ENCODE results near the gene RGS9. TPM values are rescaled to one million over a fixed set of nuclear protein-coding genes. Genes with fewer than 3 reads are reported as not detected.

Gene RGS9
- total and polyA plus RNA-seq, 10 of the 15 experiments (the other 5 are each of a cell fraction or from before 2014, with no cell fraction given): 1.1 to 10.6 (median 5.6) TPM

- H3K4me1 ChIP-seq (ENCODE audit: control insufficient read depth, insufficient read depth, low read length): peaks cover 20% of the 10 kb centered on the region
- H2AFZ ChIP-seq (ENCODE audit: control insufficient read depth, low read depth, low read length): peak overlapping the region; percentile 42; the same call in 1 of the 2 replicates
- POLR2A ChIA-PET: no interaction called here
- H3K9me3 ChIP-seq (replicated peaks; ENCODE audit: control insufficient read depth, insufficient read depth, low read length): no peaks in the 10 kb centered on the region; the same call in 2 of the 3 replicates
- no peak overlapping the region for H3K9ac ChIP-seq (ENCODE audit: control insufficient read depth, insufficient read depth, low read length)
- in situ Hi-C loops (cut with MboI): no loop called here
- FAIRE-seq: no peak
- RAD21 ChIA-PET (ENCODE audit: unreplicated experiment): no interaction called here
- H3K27me3 ChIP-seq (replicated peaks in 1 of 2; ENCODE audit: control insufficient read depth in 2 of 2, insufficient read depth in 2 of 2, low read length in 1 of 2): no peaks in the 10 kb centered on the region
- TF ChIP-seq RUNX3 (IDR thresholded peaks at IDR 0.05; ENCODE audit: low read length) (peak; percentile 46; the same call in 1 of the 2 replicates), NFIC (IDR thresholded peaks at IDR 0.05; ENCODE audit: low read depth, low read length) (0 out of 2 replicates have a peak, but pooled peaks have one; percentile 6), SIN3A (IDR thresholded peaks at IDR 0.05; ENCODE audit: low read depth, low read length) (no peak), POLR2AphosphoS5 (IDR thresholded peaks at IDR 0.05; ENCODE audit: low read length) (no peak)
- intact Hi-C loops (cut with micrococcal nuclease; ENCODE audit: unreplicated experiment): loop anchor here (5.0 kb wide), 2 partner anchors 76 to 144 kb away; no protein-coding TSS in a partner anchor
- no TSS peak for BruUV-seq (replicated peaks)
- SMC1A ChIA-PET (ENCODE audit: uncharacterized antibody, unreplicated experiment): no interaction called here
- CTCF ChIA-PET: interaction anchor here (1.0 kb wide), 1 partner anchor 156 kb away, joined by 4 read pairs; no protein-coding TSS in a partner anchor
- no peaks in the 10 kb centered on the region for H3K36me3 ChIP-seq (ENCODE audit: control insufficient read depth in 2 of 2, insufficient read depth in 2 of 2, low read length in 1 of 2)
- WGBS (ENCODE audit: insufficient coverage, insufficient replicate concordance, low lambda C conversion rate, missing lambda C conversion rate): 33% methylated on average over 6 of the region's 6 CpGs
- ATAC-seq: no peak
- no peak overlapping the region for H3K27ac ChIP-seq (ENCODE audit: control insufficient read depth, insufficient read depth)
- no peaks in the 10 kb centered on the region for H4K20me1 ChIP-seq (ENCODE audit: control insufficient read depth, insufficient read depth)
- DNase-seq (ENCODE audit: low read depth, low spot score): no peak
- H3K79me2 ChIP-seq (ENCODE audit: control insufficient read depth, insufficient read depth, low read length): no peaks in the 10 kb centered on the region
- H3K4me2 ChIP-seq (ENCODE audit: control insufficient read depth, insufficient read depth): peak overlapping the region; percentile 63; the same call in 1 of the 2 replicates
- no peak overlapping the region for H3K4me3 ChIP-seq
These were observed 15.8 kb upstream of the RGS9 start for GRCh38 chr17:65121368-65121767.

GRCh38 chr17:65121916-65122806 is 15.0 kb upstream of the RGS9 start:
- in situ Hi-C loops (cut with MboI): no loop called here
- FAIRE-seq (peak; percentile 90), ATAC-seq (peak; percentile 82), DNase-seq (ENCODE audit: low read depth, low spot score) (peak; percentile 42)
- H3K9ac ChIP-seq (ENCODE audit: control insufficient read depth, insufficient read depth, low read length): no peak overlapping the region; the same call in 1 of the 2 replicates
- ChIA-PET POLR2A (interaction anchor here (0.7 to 1.8 kb wide), 5 partner anchors 13 to 71 kb away, joined by 3 to 5 read pairs (median 5); no protein-coding TSS in a partner anchor), CTCF (interaction anchor here (0.6 to 1.9 kb wide), 4 partner anchors 14 to 783 kb away, joined by 3 to 9 read pairs (median 4); partner anchors contain the start of gene RGS9), RAD21 (ENCODE audit: unreplicated experiment) (interaction anchor here (0.7 to 1.8 kb wide), 4 partner anchors 60 to 371 kb away, joined by 3 to 5 read pairs (median 4); no protein-coding TSS in a partner anchor), SMC1A (ENCODE audit: uncharacterized antibody, unreplicated experiment) (interaction anchor here (0.6 to 2.5 kb wide), 3 partner anchors 12 to 168 kb away, joined by 3 to 7 read pairs (median 6); no protein-coding TSS in a partner anchor)
- no peaks in the 10 kb centered on the region for H3K27me3 ChIP-seq (replicated peaks in 1 of 2; ENCODE audit: control insufficient read depth in 2 of 2, insufficient read depth in 2 of 2, low read length in 1 of 2)
- no peaks in the 10 kb centered on the region for H4K20me1 ChIP-seq (ENCODE audit: control insufficient read depth, insufficient read depth)
- peak overlapping the region; percentile 60; the same call in 1 of the 2 replicates for H3K4me3 ChIP-seq
- H2AFZ ChIP-seq (ENCODE audit: control insufficient read depth, low read depth, low read length): no peak overlapping the region
- intact Hi-C loops (cut with micrococcal nuclease; ENCODE audit: unreplicated experiment): loop anchor here (2.0 to 5.0 kb wide), 3 partner anchors 59 to 145 kb away; no protein-coding TSS in a partner anchor
- peak overlapping the region; percentile 11 for H3K4me2 ChIP-seq (ENCODE audit: control insufficient read depth, insufficient read depth)
- WGBS (ENCODE audit: insufficient coverage, insufficient replicate concordance, low lambda C conversion rate, missing lambda C conversion rate): 62% methylated on average over 12 of the region's 12 CpGs
- BruUV-seq (replicated peaks): no TSS peak
- H3K36me3 ChIP-seq (ENCODE audit: control insufficient read depth in 2 of 2, insufficient read depth in 2 of 2, low read length in 1 of 2): no peaks in the 10 kb centered on the region
- H3K9me3 ChIP-seq (replicated peaks; ENCODE audit: control insufficient read depth, insufficient read depth, low read length): no peaks in the 10 kb centered on the region; the same call in 2 of the 3 replicates
- H3K27ac ChIP-seq (ENCODE audit: control insufficient read depth, insufficient read depth): peak overlapping the region; percentile 73
- H3K79me2 ChIP-seq (ENCODE audit: control insufficient read depth, insufficient read depth, low read length): no peaks in the 10 kb centered on the region
- peaks cover 20% of the 10 kb centered on the region for H3K4me1 ChIP-seq (ENCODE audit: control insufficient read depth, insufficient read depth, low read length)
- no peak for TF ChIP-seq ELK1 (IDR thresholded peaks at IDR 0.05; ENCODE audit: low read depth, low read length)
- TF ChIP-seq RAD21 (IDR thresholded peaks at IDR 0.05; ENCODE audit: insufficient read depth, low read depth, low read length): no peak
- no peak for TF ChIP-seq BCL3 (IDR thresholded peaks at IDR 0.05; ENCODE audit: borderline replicate concordance, insufficient read depth, low read depth, low read length, poor library complexity, severe bottlenecking)
- TF ChIP-seq WRNIP1 (IDR thresholded peaks at IDR 0.05; ENCODE audit: borderline replicate concordance, low read depth, low read length): no peak
- no peak for TF ChIP-seq GATAD2B (conservative IDR thresholded peaks at IDR 0.05; ENCODE audit: low read depth)
- TF ChIP-seq POU2F2 (IDR thresholded peaks at IDR 0.05; ENCODE audit: borderline replicate concordance, low read depth, low read length): no peak
- no peak for TF ChIP-seq NR2C1 (IDR thresholded peaks at IDR 0.05)
- TF ChIP-seq PAX8 (IDR thresholded peaks at IDR 0.05): no peak
- no peak for TF ChIP-seq NFYA (IDR thresholded peaks at IDR 0.05; ENCODE audit: borderline replicate concordance, low read depth, low read length)

All from GM12878 (cell line).